OCI-M1 (cell line): ENCODE results near the gene POTEJ.
"Not testable (repeated sequence)": the region's sequence is repeated elsewhere in the genome, so short reads cannot be mapped to it uniquely, and the experiment has no call there.

Source experiments
- DNase-seq: peaks from one replicate; lab custom pipeline; 2025; lab: John Stamatoyannopoulos, UW

Gene POTEJ

DNA sequence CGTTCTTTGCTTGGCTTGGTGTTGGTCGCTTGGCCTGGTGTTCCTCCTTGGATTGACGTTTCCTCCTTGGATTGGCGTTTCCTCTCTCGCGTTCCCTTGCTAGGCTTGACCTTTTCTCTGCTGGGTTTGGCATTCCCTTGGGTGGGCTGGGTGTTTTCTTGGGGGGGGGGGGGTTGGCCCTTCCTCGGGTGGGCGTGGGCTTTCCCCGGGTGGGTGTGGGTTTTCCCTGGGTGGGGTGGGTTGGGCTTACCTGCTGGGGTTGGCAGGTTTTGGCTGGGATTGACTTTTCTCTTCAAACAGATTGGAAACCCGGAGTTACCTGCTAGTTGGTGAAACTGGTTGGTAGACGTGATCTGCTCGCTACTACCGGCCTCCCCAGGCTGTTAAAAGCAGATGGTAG, at the start of gene POTEJ:
Gene POTEJ (plus strand): TSS at position 301 of the 400 bp plus-strand sequence. CDS start 93 bp downstream, at position 394.
- not testable (repeated sequence) for DNase-seq

DNA sequence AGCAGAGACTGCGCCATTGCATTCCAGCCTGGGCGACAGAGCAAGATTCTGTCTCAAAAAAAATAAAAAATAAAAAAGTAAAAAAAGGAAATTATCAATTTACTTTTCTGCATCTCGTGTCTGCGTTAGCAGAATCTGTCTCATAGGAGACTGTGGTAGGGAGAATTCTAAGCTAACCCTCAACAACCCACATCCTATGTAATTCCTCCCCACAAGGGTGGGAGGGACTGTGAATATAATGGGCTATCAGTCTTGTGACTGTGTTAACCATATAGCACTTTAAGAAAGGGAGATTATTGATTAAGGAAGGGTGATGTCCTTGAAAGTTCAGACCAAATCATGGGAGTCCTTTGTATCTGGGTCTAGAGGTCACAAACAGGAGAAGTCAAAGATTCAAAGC, 45.1 kb upstream of the POTEJ start:
- not testable (repeated sequence) for DNase-seq

DNA sequence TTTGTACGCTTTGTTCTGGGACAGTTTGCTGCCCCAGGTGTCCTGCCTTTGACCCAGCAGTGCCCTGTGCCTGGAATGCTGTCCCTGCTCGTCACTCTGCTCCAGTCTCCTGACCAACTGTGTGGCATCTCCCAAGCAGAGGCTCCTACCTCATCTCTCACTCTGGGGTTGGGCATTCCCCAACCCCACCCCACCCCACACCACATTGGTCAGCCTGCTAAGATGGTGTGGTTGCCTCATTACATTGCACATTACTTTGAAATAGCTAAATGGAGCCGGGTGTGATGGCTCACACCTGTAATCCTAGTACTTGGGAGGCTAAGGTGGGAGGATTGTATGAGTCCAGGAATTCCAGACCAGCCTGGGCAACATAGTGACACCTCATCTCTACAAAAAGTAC, 39.3 kb upstream of the POTEJ start:
- DNase-seq, result not testable (repeated sequence)

DNA sequence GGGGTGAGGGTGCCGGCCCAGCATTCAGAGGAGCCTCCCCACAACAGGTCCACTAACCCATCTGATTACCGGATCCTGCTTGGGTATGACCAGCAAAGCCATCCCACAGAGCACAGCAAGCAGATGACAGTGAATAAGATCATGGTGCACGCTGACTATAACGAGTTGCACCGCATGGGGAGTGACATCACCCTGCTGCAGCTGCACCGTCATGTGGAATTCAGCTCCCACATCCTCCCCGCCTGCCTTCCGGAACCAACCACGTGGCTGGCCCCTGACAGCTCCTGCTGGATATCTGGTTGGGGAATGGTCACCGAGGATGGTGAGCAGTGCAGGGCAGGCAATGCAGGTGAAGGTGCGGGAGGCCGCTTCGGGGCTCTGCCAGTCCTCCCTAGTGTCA, 37.0 kb upstream of the POTEJ start:
- DNase-seq, result not testable (repeated sequence)

DNA sequence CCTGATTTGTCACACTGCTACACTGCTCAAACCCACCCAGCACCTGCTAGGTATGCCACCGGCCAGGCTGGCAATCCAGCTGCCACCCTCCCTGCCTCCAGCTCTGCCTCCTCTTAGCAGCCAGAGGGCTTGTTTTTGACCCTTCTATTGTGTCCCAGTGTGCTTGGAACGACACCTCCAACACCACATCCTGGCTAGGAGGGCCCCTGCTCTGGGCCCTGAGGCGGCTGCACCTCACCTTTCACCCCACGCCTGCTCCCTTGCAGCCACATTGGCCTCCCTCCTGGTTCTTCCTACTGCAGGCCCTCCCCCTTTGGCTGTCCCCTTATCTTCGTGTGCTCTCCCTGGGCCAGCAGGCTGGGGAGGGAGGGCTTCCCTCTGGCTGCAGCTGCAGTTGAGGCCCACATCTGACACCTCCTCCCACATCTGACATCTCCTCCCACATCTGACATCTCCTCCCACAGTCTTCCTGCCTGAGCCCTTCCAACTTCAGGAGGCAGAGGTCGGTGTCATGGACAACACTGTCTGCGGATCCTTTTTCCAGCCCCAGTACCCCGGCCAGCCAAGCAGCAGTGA, 34.9 kb upstream of the POTEJ start:
- not testable (repeated sequence) for DNase-seq

DNA sequence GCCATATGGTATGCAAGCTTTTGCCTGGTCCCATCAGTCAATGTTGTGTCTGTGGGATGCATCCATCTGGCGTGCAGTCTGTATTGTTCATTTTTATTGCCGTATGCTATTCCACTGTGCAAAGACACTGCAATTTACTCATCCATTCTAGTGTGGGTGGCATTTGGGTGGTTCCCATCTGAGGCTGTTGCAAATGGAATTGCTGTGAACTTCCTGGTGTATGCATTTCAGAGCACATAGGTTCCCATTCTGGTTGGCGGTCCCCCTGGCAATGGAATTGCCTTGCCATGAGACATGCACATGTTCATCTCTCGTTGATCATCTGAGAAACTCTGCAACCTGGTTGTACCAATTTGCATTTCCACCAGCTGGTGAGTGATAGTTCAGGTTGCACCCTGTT, 33.7 kb upstream of the POTEJ start:
- DNase-seq, result not testable (repeated sequence)

DNA sequence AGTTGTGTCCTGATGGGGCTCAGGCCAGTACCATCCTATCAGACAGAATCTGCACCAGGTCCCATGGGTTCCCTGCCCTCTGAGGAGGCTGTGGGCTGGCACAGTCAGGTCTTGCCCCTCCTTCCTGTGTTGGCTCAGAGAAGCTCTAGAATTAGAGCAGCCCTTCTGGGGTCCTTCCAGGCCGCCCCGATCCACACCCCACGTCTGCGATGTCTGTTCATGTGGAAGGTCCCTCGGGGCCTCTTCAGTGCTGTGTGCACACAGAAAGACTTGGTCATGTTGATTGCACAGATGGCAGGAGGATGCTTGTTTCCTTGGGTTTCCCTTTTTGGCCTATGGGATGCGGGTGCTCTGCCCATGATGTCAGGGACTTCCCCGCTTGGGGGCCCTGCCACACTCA, 32.1 kb upstream of the POTEJ start:
- DNase-seq, result not testable (repeated sequence)

DNA sequence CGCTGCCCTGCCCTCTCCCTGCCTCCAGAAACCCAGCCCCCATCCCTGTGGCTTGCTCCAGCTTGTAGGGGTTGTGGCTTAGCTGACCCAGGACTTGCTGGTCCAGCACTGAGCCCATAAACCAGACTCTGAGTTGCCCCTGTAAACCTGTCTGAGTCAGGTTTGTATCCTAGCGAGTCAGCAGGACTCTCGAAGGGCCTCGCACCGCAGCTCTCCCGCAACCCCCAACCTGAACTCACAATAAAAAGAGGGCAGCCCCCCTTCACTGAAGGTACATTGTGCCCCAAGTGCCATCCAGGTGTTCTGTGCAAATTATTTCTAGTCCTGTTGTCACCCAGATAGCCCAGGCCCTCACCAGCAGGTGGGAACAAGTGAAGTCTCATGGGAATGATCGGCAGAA, 29.7 kb upstream of the POTEJ start:
- DNase-seq, result not testable (repeated sequence)

DNA sequence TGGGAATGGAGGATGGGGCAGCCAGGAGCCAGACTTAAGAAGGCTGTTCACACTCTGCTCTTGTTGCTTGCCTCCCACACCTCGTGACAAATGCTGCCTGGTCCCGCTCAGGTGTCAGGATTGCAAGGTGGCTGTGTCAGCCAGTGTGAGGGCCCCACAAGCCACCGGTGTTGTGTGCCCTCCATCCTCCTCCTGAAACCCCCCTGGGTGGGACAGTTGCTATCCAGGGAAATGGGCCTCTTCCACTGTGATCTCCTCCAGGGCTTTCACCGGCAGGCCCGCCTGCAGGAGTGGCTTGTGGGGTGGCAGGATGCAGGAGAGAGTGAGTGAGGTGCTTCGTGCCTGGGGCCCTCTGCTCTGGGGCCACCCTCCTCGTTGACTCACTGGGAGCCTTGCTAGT, 28.3 kb upstream of the POTEJ start:
- DNase-seq, result not testable (repeated sequence)

DNA sequence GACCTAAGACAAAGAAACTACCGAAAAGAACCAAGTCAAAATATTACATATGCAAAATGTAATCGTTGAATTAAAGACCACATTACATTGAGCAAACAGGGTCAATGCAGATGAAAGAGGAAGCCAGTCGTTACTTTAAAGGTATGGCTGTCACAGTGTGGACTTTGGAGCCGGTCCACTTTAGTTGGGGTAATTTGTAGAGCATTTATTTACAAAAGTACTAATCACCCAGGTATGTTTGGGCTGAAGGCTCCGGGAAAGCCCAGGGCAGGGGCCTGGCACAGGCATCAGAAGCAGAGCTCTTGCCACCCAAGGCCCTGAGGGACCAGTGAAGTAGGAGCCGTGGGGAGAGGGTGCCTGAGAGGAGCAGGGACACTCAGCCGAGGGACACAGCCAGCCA, 27.7 kb upstream of the POTEJ start:
- not testable (repeated sequence) for DNase-seq

DNA sequence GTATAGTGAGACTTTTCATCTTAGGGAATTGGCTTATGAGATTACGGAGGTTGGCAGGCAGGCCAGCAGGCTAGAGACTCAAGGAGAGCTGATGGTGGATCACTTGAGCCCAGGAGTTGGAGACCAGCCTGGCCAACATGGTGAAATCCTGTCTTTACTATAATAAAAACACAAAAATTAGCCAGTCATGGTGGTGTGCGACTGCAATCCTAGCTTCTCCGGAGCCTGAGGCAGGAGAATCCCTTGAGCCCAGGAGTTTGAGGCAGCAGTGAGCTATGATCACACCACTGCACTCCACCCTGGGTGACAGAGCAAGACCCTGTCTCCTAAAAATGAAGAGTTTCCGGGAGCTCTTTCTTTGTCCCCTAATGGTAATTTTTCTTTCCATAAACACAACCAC, 26.5 kb upstream of the POTEJ start:
- not testable (repeated sequence) for DNase-seq

DNA sequence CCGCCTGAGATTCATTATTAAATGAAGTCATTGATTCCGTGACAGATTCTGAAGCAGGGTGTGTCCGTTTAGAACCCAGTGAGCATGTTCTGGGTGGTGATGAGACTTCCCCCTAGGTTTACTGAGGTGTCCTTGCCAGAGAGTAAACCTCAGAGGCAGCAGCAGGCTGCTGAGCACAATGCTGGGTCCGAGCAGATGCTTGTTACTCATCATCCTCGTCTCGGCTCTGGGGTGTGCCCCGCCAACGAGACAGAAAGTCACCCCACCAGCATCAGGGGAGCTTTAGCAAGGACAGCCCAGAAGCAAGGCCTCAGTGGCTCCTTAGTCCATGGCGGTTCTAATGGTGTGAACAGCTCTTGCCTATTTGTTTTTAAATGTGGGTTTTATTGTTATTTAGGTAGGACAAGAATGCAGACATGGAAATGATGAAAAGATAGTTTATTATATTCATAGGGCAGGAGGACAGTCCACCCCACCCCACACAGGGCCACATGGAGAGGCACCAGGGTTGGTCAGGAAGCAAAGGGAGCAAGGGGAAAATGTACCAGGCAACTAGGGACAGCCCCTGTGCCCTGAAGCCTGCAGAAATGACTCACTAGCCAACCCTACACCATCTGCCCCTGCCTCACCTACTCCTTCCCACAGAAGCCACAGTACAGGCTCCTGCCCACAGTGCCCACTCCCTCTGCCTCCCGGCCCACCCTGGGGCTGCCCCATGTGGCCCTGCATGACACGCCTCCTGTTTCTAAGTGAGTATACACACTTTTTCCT, 22.4 kb upstream of the POTEJ start:
- DNase-seq, result not testable (repeated sequence)

DNA sequence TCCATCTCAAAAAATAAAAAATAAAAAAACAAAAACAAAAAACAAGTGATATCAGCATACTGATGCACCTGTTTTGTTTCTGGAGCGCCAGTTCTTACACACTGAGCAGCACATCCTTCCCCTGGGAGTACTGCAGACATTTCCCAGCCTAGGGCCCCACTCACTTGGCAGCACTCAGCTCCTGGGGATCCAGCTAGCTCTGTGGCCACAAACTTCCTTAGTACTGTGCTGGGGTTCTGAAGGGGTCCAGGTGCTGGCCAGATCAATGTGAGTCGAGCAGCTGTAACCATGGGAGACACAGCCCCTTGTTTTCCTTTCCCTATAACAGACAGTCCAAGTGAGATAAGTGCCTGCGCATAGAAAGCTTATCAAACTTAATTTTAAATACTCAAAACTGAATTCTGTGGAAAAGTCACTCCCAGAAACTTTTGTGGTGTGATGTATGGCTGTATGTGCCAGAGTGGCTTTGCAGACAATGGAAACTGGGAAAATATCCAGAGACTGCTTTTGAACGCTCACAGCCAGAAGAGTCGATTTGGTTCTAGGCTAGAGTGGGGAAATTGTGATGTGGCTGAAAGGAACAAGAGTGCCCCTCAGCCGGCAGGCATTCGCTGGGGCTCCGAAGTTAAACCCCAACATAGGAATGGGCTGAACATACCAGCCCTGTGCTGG, 20.9 kb upstream of the POTEJ start:
- DNase-seq, result not testable (repeated sequence)

DNA sequence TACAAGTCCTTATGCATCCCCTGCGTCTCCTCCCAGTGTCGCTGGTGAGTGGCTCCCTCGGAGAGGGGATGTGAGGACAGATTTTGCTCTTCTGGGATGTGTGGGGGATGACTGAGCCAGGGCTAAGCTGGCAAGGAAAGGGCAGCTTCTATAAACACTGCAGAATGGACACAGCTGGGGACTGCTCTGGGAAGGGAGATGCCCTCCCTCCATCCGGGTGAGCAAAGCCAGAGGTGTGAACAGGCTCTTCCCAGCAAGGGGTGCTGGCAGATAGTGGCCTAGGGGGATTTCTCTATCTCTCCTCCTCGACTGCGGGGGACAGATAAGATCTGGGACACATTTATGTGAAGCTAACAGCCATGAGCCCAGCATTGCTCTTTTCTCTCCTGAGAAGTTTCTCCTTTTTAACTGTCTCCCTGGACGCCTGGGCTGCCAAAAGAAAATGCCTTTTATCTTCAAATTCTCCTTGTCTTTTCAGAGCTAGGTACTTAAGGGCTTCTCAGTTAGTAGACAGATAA, 20.3 kb upstream of the POTEJ start:
- DNase-seq, result not testable (repeated sequence)

DNA sequence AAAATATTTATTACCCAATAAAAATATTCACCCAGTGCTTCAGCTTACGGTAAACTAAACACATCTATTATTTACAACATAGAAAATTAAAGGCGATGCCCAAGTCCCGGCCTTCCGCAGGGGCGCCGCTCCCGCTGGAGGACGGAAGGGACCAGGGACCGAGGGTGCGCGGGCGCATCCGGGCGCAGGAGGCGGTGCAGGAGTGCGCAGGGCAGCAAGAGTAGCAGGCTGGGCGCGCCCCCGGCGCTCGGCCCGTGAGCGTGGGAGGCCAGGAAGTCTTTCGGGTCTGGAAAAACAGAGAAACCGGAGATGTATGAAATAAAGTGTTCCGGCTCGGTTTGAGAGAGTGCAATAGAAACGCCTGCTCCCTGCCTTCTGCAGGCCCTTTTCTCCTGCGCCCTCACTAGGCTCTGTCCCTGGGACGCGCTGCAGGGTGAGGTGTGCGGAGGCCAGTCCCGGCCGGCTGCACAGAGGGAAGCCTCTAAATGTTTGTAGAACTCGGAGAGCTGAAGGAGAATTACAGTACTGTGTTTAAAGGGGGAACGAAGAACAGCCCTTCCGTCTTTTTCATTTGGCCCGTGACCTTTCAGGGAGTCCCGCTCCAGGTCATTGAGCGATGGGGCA, 18.3 kb upstream of the POTEJ start:
- DNase-seq, result not testable (repeated sequence)

DNA sequence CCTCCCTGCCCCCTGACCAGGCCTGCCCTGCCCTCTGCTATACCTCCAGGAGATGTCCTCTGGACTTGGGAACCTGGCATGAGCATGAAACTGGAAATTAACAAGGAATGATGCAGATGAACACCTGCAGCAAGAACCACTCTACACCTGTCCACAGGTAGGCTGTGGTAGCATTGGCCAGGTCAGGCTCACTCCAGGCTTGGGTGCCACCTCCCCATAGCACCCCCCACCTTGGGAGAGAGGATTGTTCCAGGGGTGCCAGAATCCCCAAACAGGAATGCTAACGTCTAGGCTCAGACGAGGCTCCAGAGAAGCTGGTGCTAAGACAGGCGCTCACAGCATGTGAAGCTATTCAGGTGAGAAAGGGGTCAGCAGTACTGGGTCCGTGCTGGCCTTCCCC, 17.2 kb upstream of the POTEJ start:
- not testable (repeated sequence) for DNase-seq

DNA sequence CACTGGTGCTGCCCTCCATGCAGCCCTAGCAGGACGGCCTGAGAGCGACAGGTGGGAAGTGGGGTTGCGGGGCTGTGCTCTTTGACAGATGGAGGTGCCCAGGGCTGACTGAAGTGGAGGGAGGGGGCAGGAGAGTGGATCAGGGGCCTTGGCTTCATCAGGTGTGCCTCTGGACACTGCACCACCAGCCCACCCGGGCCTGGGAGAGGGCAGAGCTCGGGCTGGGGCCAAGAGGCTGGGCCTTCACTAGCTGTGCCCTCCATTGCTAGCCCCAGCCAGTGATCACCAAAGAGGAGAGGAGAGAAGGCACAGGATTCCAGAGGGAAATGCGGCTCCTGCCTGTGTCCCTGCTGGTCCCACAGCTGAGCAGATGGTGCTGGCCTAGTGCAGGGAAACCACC, 14.5 kb upstream of the POTEJ start:
- not testable (repeated sequence) for DNase-seq

DNA sequence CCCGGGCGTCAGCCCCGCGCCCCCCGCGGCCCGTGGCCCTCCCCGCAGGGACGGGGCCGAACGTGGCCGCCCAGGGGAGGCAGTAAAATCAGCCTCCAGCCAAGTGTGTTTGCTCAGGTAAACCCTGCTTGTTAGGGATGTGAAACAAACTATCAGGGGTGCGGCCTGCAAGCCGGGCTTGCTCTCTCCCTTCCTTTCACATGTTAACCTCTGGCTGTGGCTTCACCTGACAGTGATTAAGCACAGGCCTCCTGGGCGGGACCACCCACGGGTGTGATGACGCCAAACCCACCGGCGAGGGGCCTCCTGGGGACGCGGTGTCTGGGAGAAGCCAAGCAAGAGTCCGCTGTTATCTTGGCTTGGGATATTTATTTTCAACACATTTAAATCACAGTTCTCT, 13.2 kb upstream of the POTEJ start:
- not testable (repeated sequence) for DNase-seq

DNA sequence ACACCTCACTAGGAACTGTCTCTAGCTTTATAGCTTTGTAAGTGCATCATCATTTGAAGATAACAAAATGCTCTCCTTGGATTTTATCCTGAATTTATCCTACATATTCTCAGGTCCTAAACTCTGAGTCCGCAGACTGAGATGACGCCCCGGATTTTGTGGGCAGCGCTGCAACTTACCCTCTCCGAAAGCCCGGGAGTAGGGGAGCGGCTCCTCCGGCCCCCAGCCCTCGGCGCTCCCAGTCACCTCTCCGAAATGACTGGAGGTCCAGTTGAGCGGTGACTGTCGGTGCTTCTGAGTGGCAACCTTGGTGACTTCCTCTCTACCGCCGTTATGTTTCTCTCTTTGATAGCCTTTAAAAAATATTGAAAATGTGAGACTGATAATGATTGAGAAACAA, 12.8 kb upstream of the POTEJ start:
- DNase-seq, result not testable (repeated sequence)

DNA sequence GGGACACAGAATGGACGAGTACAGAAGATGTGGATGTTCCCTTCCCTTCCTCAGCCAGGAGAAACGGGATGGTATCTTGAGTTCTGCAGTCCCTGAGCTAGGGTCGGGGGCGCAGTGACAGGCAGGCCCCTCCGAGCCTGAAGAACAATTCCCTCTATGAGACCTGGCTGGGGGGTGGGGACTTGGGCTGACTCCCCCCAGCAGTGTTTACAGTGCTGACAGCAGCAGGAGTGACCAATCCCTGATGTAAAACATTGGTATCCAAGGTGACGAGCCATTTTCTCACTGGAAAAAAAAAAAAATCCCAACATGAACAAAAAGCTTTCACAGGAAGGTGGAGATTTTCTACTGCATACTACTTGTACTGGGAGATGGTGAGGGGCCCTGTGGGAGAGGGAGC, 11.8 kb upstream of the POTEJ start, which contains the start of gene CFC1:
Gene CFC1 (minus strand): TSS at position 183 of the 400 bp plus-strand sequence. CDS start 288 bp downstream, outside the sequence.
- DNase-seq, result not testable (repeated sequence)

DNA sequence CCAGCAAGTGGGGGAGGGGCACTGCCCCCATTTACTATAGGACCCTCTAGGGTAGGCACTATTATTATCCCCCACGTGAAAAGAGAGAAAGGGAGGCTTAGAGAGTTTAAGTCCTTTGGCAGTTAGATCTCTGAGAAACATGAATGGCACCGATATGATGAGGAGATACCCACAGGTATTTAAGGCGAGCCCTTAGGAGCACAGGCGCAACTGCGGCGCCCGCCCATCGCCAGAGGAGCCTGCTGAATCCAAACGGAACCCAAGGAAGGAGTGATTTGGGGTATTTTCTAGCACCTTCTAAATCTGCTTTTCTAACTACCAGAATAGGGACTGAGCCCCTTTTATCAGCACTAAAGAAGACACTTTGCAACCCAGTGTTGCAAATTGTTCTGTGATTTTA, 11.3 kb upstream of the POTEJ start:
- DNase-seq, result not testable (repeated sequence)

DNA sequence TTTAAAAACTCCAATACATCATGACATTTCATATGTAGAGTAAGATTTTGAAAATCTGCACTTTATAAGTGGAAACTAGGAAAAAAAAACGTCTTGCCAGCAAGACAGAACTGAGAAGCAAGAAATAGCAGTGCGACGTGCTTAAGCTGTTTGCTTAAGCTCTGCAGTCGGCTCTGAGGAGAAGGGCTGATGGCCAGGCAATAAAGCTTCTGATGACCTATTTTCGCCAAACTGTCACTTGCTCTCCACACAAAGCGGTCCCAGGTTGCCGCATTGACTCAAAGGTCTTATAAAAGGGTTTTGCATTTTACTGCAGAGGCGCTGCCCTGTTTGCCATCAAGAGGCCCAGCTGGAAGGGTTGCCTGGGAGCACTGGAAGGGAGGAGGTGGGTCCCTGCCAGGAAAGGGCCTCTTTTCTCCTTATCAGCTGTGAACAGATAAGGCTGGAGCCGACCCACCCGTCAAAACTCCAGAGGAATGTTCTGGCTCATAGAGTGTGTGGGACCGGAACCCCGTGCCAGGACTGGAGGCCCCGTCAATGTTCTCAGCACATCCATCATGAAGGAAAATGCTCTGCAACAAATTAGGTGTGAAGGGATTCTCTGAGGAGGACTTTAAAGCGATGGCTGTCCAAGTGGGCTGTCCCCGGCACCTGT, 9.5 kb upstream of the POTEJ start:
- DNase-seq, result not testable (repeated sequence)
